Osteoblast (primary cell): ENCODE measurements around the gene DLG2. TPM values are rescaled to one million over a fixed set of nuclear protein-coding genes. Genes with fewer than 3 reads are reported as not detected.

Source experiments
- DNase-seq: peaks from one replicate; pipeline ENCODE4 v3.0.0; 2011; ENCODE audit warnings: low spot score, mixed read lengths; ENCODE audit not compliant: insufficient read length; ENCODE audit errors: missing footprints
- H2AFZ ChIP-seq: 2 replicates; pipeline ENCODE4 v1.6.0; 2011; ENCODE audit warnings: mild to moderate bottlenecking, low read length
- H3K27ac ChIP-seq: 2 replicates; pipeline ENCODE4 v1.5.1; 2011; ENCODE audit warnings: mild to moderate bottlenecking, low read depth, low read length, moderate library complexity
- H3K27me3 ChIP-seq: 2 replicates; pipeline ENCODE4 v1.6.0; 2012; ENCODE audit warnings: mild to moderate bottlenecking, control low read depth, inconsistent platforms, low read length, moderate library complexity; ENCODE audit not compliant: insufficient read depth
- H3K36me3 ChIP-seq: 2 replicates; pipeline ENCODE4 v1.5.1; 2011; ENCODE audit warnings: mild to moderate bottlenecking, low read length, control low read depth, moderate library complexity; ENCODE audit not compliant: insufficient read depth
- H3K4me1 ChIP-seq: 2 replicates; pipeline ENCODE4 v1.5.1; 2011; ENCODE audit warnings: mild to moderate bottlenecking, low read length, control low read depth, moderate library complexity; ENCODE audit not compliant: insufficient read depth
- H3K4me2 ChIP-seq: 2 replicates; pipeline ENCODE4 v1.6.0; 2011; ENCODE audit warnings: mild to moderate bottlenecking, low read length; ENCODE audit not compliant: insufficient read depth
- H3K4me3 ChIP-seq: fragments of 200-600 bp; sonication (generic); 3 replicates; pipeline ENCODE4 v1.5.1; 2012; ENCODE audit warnings: mild to moderate bottlenecking, low read length, inconsistent platforms; ENCODE audit not compliant: insufficient read depth
- H3K79me2 ChIP-seq: 2 replicates; pipeline ENCODE4 v1.6.0; 2012; ENCODE audit warnings: mild to moderate bottlenecking, low read length, control low read depth, inconsistent platforms; ENCODE audit not compliant: insufficient read depth
- H3K9me3 ChIP-seq: 2 replicates; pipeline ENCODE4 v1.5.1; 2011; ENCODE audit warnings: low read depth, low read length, control low read depth
- H4K20me1 ChIP-seq: 2 replicates; pipeline ENCODE4 v1.6.0; 2012; ENCODE audit warnings: mild to moderate bottlenecking, low read length, control low read depth; ENCODE audit not compliant: insufficient read depth
- total RNA-seq: library from RNA; depleted of rRNA; stranded (reverse); fragments of >200 nt; gene quantifications from 2 replicates; pipeline ENCODE4 v1.2.3, GENCODE V29; 2012
- TF ChIP-seq, protein P1 (sequence below): IDR thresholded peaks from 2 replicates; pipeline ENCODE4 v1.5.1; 2011; ENCODE audit warnings: mild to moderate bottlenecking, low read depth, low read length, moderate library complexity; ENCODE audit errors: extremely low read depth

DLG2 gene
- total RNA-seq, 1 donor: 3.3 TPM

DNA sequence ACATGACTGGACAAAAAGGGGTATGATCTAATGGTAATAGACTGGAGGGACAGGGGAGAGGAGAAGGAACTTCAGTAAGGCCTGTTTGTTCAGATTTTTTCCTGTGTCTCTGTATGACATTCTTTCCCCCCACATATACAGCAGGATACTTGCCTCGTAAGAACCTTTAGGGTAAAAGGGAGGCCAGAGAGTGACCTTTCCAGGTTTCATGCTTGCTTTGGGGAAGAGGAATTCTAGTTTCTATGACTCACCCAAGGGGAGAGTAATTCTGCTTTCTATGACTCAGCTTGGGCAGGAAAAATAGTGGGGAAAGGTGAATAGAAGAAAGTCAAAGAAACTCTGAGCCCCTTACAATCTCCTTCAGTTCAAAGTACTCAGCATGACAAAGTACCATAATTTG lies 457.0 kb downstream of the DLG2 start:
- Histone ChIP-seq H3K27me3 (no peaks in the 10 kb centered on the region), H3K4me3 (no peak overlapping the region), H4K20me1 (no peaks in the 10 kb centered on the region), H2AFZ (no peak overlapping the region), H3K4me1 (no peaks in the 10 kb centered on the region), H3K9me3 (no peaks in the 10 kb centered on the region), H3K4me2 (no peak overlapping the region), H3K79me2 (no peaks in the 10 kb centered on the region), H3K27ac (no peak overlapping the region), H3K36me3 (no peaks in the 10 kb centered on the region)
- DNase-seq: no peak
- TF ChIP-seq, protein P1, sequence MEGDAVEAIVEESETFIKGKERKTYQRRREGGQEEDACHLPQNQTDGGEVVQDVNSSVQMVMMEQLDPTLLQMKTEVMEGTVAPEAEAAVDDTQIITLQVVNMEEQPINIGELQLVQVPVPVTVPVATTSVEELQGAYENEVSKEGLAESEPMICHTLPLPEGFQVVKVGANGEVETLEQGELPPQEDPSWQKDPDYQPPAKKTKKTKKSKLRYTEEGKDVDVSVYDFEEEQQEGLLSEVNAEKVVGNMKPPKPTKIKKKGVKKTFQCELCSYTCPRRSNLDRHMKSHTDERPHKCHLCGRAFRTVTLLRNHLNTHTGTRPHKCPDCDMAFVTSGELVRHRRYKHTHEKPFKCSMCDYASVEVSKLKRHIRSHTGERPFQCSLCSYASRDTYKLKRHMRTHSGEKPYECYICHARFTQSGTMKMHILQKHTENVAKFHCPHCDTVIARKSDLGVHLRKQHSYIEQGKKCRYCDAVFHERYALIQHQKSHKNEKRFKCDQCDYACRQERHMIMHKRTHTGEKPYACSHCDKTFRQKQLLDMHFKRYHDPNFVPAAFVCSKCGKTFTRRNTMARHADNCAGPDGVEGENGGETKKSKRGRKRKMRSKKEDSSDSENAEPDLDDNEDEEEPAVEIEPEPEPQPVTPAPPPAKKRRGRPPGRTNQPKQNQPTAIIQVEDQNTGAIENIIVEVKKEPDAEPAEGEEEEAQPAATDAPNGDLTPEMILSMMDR: no peak

DNA sequence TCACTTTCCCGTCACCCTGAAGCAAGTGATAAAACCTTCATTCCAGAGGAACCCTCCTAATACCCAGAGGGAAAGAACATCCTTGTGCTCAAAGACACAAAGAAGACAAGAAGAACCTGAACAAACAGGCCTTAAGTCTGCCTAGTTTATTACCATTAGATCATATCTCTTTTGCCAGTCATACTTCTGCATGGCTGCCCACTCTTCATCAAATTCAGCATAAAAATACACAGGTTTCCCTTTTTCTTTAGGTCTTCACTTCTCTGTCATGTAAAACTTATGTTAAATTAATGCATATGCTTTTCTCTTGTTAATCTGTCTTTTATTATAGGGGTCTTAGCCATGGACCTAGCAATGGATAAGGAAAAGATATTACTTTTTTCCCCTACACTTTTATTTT lies 459.7 kb downstream of the DLG2 start:
- H3K36me3 ChIP-seq: no peaks in the 10 kb centered on the region
- H3K27ac ChIP-seq: no peak overlapping the region

DNA sequence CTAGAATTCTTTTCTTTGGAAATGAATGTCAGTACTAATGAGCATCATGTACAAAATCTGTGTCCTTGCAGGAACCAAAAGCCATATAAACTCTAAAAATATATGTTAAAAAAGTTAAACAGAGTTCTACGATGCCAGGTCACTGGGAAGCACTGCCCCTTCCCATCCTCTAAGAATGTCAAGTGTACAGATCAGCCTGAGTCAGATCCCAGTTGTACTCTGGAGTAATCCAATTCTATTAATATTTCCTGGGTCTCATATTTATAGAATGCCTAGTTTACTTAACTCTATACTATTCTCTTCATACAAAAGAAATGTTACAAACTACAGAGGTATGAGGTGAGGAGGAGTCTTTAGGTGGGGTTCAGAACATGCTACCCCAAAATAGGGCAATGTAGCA lies 460.1 kb downstream of the DLG2 start:
- H3K27me3 ChIP-seq: no peaks in the 10 kb centered on the region
- no peak overlapping the region for H3K27ac ChIP-seq
- no peaks in the 10 kb centered on the region for H3K79me2 ChIP-seq
- TF ChIP-seq, protein P1: no peak
- no peaks in the 10 kb centered on the region for H3K9me3 ChIP-seq
- no peaks in the 10 kb centered on the region for H3K36me3 ChIP-seq
- H2AFZ ChIP-seq: no peak overlapping the region
- no peak overlapping the region for H3K4me3 ChIP-seq
- H3K4me1 ChIP-seq: no peaks in the 10 kb centered on the region
- H4K20me1 ChIP-seq: no peaks in the 10 kb centered on the region
- DNase-seq: no peak
- no peak overlapping the region for H3K4me2 ChIP-seq

More for the DNA sequence above, 459.7 kb downstream of the DLG2 start:
- H3K4me1 ChIP-seq: no peaks in the 10 kb centered on the region
- TF ChIP-seq, protein P1: no peak
- H3K27me3 ChIP-seq: no peaks in the 10 kb centered on the region
- no peaks in the 10 kb centered on the region for H3K79me2 ChIP-seq
- DNase-seq: no peak
- no peaks in the 10 kb centered on the region for H4K20me1 ChIP-seq
- H3K4me3 ChIP-seq: no peak overlapping the region
- no peak overlapping the region for H2AFZ ChIP-seq
- H3K9me3 ChIP-seq: no peaks in the 10 kb centered on the region
- H3K4me2 ChIP-seq: no peak overlapping the region

DNA sequence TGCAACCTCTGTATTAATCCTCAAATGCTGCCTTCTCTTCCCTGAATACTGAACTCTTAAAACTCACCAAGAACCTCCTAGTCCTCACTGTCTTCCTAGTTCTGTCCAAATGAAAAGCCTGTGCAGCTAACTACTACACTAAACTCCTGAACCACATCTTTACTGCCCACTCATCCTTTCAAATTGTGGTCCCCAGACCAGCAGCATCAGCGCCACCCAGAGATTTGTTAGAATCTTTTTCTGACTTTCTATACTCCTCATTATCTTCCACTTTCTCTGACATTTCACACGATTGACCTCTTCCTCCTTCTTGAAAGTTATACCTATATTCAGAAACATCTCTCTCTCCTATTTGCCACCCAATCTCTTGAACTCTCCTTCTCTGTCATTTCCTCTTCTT lies 461.3 kb downstream of the DLG2 start:
- Histone ChIP-seq H3K9me3 (no peaks in the 10 kb centered on the region), H2AFZ (no peak overlapping the region)

More for the DNA sequence above, 461.3 kb downstream of the DLG2 start:
- TF ChIP-seq, protein P1: no peak
- no peak for DNase-seq
- Histone ChIP-seq H3K4me1 (no peaks in the 10 kb centered on the region), H3K27me3 (no peaks in the 10 kb centered on the region), H3K4me2 (no peak overlapping the region), H3K36me3 (no peaks in the 10 kb centered on the region), H3K79me2 (no peaks in the 10 kb centered on the region), H3K27ac (no peak overlapping the region), H4K20me1 (no peaks in the 10 kb centered on the region), H3K4me3 (no peak overlapping the region)
